H1 (cell line): ENCODE results near the gene ESRRB. TPM values are rescaled to one million over a fixed set of nuclear protein-coding genes. Genes with fewer than 3 reads are reported as not detected.

Experiments used
- CTCF ChIA-PET: fragments of 300-600 bp; sonication (Branson Sonifier 250); formaldehyde crosslinking; loops from one replicate; lab custom pipeline; 2021; ENCODE audit not compliant: partially characterized antibody; lab: Charles Lee
- POLR2A ChIA-PET: fragments of 300-600 bp; sonication (Branson Sonifier 250); formaldehyde crosslinking; loops from one replicate; lab custom pipeline; 2021; ENCODE audit warnings: inconsistent platforms; ENCODE audit not compliant: partially characterized antibody; lab: Charles Lee
- DNase-seq, 2 experiments: peaks; one replicate each; pipeline versions ENCODE4 v3.0.0 to v3.0.0-alpha.2; 2010 to 2022; ENCODE audit warnings: low spot score in 2 of 2, low read depth in 1 of 2, mixed read lengths in 1 of 2
- FAIRE-seq: peaks from 2 replicates; lab custom pipeline; 2011; peaks lifted over from hg19 to GRCh38; lab: Jason Lieb, UNC
- H2AFZ ChIP-seq: 2 replicates; pipeline ENCODE4 v1.8.1; 2012; ENCODE audit warnings: low read length, inconsistent platforms
- H2AK5ac ChIP-seq: 2 replicates; pipeline ENCODE4 v1.6.1; 2013; ENCODE audit warnings: low read depth, low read length
- H2BK120ac ChIP-seq: replicated peaks from 2 replicates; pipeline ENCODE3; 2013; ENCODE audit warnings: low read depth, low read length, inconsistent platforms
- H2BK12ac ChIP-seq: 2 replicates; pipeline ENCODE4 v1.6.1; 2013; ENCODE audit warnings: low read depth, low read length
- H2BK15ac ChIP-seq: 2 replicates; pipeline ENCODE4 v1.6.1; 2013; ENCODE audit warnings: low read length
- H2BK20ac ChIP-seq: 2 replicates; pipeline ENCODE4 v1.6.1; 2013; ENCODE audit warnings: low read length
- H2BK5ac ChIP-seq: 2 replicates; pipeline ENCODE4 v1.6.1; 2013; ENCODE audit warnings: low read depth, low read length
- H3K14ac ChIP-seq: 2 replicates; pipeline ENCODE4 v1.6.1; 2013; ENCODE audit warnings: inconsistent platforms; ENCODE audit not compliant: insufficient read length
- H3K18ac ChIP-seq: 2 replicates; pipeline ENCODE4 v1.6.1; 2013; ENCODE audit warnings: low read length; ENCODE audit errors: extremely low read depth
- H3K23ac ChIP-seq: 2 replicates; pipeline ENCODE4 v1.6.1; 2013; ENCODE audit warnings: inconsistent platforms; ENCODE audit not compliant: insufficient read length
- H3K23me2 ChIP-seq: 2 replicates; pipeline ENCODE4 v1.6.1; 2013; ENCODE audit warnings: low read depth, low read length
- H3K27ac ChIP-seq: 2 replicates; pipeline ENCODE4 v1.6.1; 2011; ENCODE audit warnings: low read depth, low read length, inconsistent platforms
- H3K27me3 ChIP-seq, 4 experiments: replicated peaks in 1 of 4; 1 replicate in 1 of 4; 2 replicates in 3 of 4; pipeline versions ENCODE4 v1.6.1 to v1.8.1; 2011 to 2013; ENCODE audit warnings: low read length in 3 of 4, mild to moderate bottlenecking in 3 of 4, inconsistent platforms in 2 of 4, mixed read lengths in 2 of 4, moderate library complexity in 1 of 4; ENCODE audit not compliant: control insufficient read depth in 3 of 4, insufficient read depth in 3 of 4; ENCODE audit errors: extremely low read depth in 1 of 4
- H3K36me3 ChIP-seq, 4 experiments: 2 replicates each; pipeline versions ENCODE4 v1.6.1 to v1.8.1; 2011 to 2013; ENCODE audit warnings: mild to moderate bottlenecking in 4 of 4, low read length in 3 of 4, moderate library complexity in 2 of 4, control low read depth in 1 of 4, inconsistent platforms in 1 of 4; ENCODE audit not compliant: insufficient read depth in 4 of 4, control insufficient read depth in 2 of 4
- H3K4ac ChIP-seq: replicated peaks from 2 replicates; pipeline ENCODE3; 2013; ENCODE audit warnings: low read length, low read depth, mixed read lengths, inconsistent platforms; ENCODE audit not compliant: insufficient read length
- H3K4me1 ChIP-seq, 4 experiments: replicated peaks in 1 of 4; 1 replicate in 1 of 4; 2 replicates in 3 of 4; pipeline versions ENCODE4 v1.6.1 to v1.8.1; 2011 to 2013; ENCODE audit warnings: low read length in 3 of 4, inconsistent platforms in 2 of 4, mixed read lengths in 1 of 4; ENCODE audit not compliant: insufficient read depth in 4 of 4, control insufficient read depth in 3 of 4
- H3K4me2 ChIP-seq, 2 experiments: 2 replicates each; pipeline versions ENCODE4 v1.6.1 to v1.8.1; 2011 to 2013; ENCODE audit warnings: low read depth in 2 of 2, low read length in 2 of 2, control low read depth in 1 of 2, inconsistent platforms in 1 of 2, mild to moderate bottlenecking in 1 of 2; ENCODE audit not compliant: insufficient read depth in 1 of 2
- H3K4me3 ChIP-seq, 4 experiments: fragments of 200-600, 300-600 bp in 1 of 4; sonication (generic), shearing (Covaris generic), sonication (Bioruptor Twin) in 1 of 4; 2 replicates each; pipeline versions ENCODE4 v1.5.1 to v1.8.1; 2011 to 2016; ENCODE audit warnings: low read length in 4 of 4, low read depth in 3 of 4, control low read depth in 2 of 4, inconsistent platforms in 2 of 4, mild to moderate bottlenecking in 2 of 4, mixed read lengths in 1 of 4, moderate library complexity in 1 of 4; ENCODE audit not compliant: insufficient read depth in 2 of 4; ENCODE audit errors: extremely low read depth in 1 of 4
- H3K56ac ChIP-seq: replicated peaks from 2 replicates; pipeline ENCODE3; 2013; ENCODE audit warnings: low read depth, mild to moderate bottlenecking, mixed read lengths, low read length, inconsistent platforms; ENCODE audit not compliant: insufficient read length
- H3K79me1 ChIP-seq: 2 replicates; pipeline ENCODE4 v1.6.1; 2013; ENCODE audit warnings: low read depth, low read length, control low read depth
- H3K79me2 ChIP-seq, 2 experiments: 2 replicates each; pipeline versions ENCODE4 v1.6.1 to v1.8.1; 2012 to 2013; ENCODE audit warnings: low read length in 2 of 2, mild to moderate bottlenecking in 2 of 2, inconsistent platforms in 1 of 2; ENCODE audit not compliant: insufficient read depth in 2 of 2, control insufficient read depth in 1 of 2
- H3K9ac ChIP-seq, 4 experiments: replicated peaks in 1 of 4; 1 replicate in 1 of 4; 2 replicates in 3 of 4; pipeline versions ENCODE4 v1.6.1 to v1.8.1; 2011 to 2013; ENCODE audit warnings: low read depth in 3 of 4, low read length in 3 of 4, control low read depth in 2 of 4, mild to moderate bottlenecking in 2 of 4, moderate library complexity in 2 of 4, inconsistent platforms in 1 of 4; ENCODE audit errors: extremely low read depth in 1 of 4
- H3K9me3 ChIP-seq, 2 experiments: 2 replicates each; pipeline versions ENCODE4 v1.6.1 to v1.8.1; 2012 to 2013; ENCODE audit warnings: mild to moderate bottlenecking in 2 of 2, moderate library complexity in 2 of 2, control low read depth in 1 of 2, inconsistent platforms in 1 of 2, low read depth in 1 of 2, low read length in 1 of 2, mixed read lengths in 1 of 2; ENCODE audit not compliant: insufficient read depth in 2 of 2
- H4K20me1 ChIP-seq, 2 experiments: replicated peaks in 1 of 2; 2 replicates each; pipeline versions ENCODE3 to v1.8.1; 2011 to 2013; ENCODE audit warnings: inconsistent platforms in 2 of 2, low read length in 2 of 2, mild to moderate bottlenecking in 1 of 2; ENCODE audit not compliant: insufficient read depth in 2 of 2, control insufficient read depth in 1 of 2
- H4K5ac ChIP-seq: 2 replicates; pipeline ENCODE4 v1.6.1; 2013; ENCODE audit warnings: low read length, low read depth, mixed read lengths, inconsistent platforms; ENCODE audit not compliant: insufficient read length
- H4K8ac ChIP-seq: 2 replicates; pipeline ENCODE4 v1.8.0; 2013; ENCODE audit warnings: mild to moderate bottlenecking, moderate library complexity, low read length, inconsistent platforms; ENCODE audit not compliant: insufficient read depth; ENCODE audit errors: extremely low read depth
- H4K91ac ChIP-seq: replicated peaks from 2 replicates; pipeline ENCODE3; 2013; ENCODE audit warnings: low read length, mixed read lengths, inconsistent platforms; ENCODE audit not compliant: insufficient read length
- RNF2 ChIP-seq: fragments of 200-900, 300-1000 bp; sonication (generic); IDR thresholded peaks from 2 replicates; pipeline ENCODE4 v1.7.1; 2016; ENCODE audit warnings: borderline replicate concordance, low read depth, mild to moderate bottlenecking, antibody characterized with exemption, low read length; ENCODE audit not compliant: poor library complexity, severe bottlenecking; ENCODE audit errors: missing control alignments
- SIN3A ChIP-seq, 2 experiments: IDR thresholded peaks in 1 of 2; conservative IDR thresholded peaks in 1 of 2; 2 replicates each; pipeline ENCODE4 v1.6.1; 2011 to 2012; ENCODE audit warnings: low read length in 2 of 2, improper control_type of control experiment in 1 of 2, low read depth in 1 of 2, mild to moderate bottlenecking in 1 of 2
- WGBS, 2 experiments: shearing (Covaris generic) in 1 of 2; methylation state at CpG; one replicate each; pipeline versions ENCODE4 v1.1.6 to v1.1.7; 2013 to 2015; ENCODE audit warnings: low lambda C conversion rate in 2 of 2, mixed read lengths in 2 of 2, inconsistent platforms in 1 of 2, low coverage in 1 of 2, missing lambda C conversion rate in 1 of 2; ENCODE audit not compliant: insufficient replicate concordance in 2 of 2, insufficient coverage in 1 of 2, insufficient read length in 1 of 2; ENCODE audit errors: extremely low coverage in 1 of 2, missing lambda C conversion rate in 1 of 2; 5-methylcytosine and 5-hydroxymethylcytosine counted together
- polyA plus RNA-seq, 7 experiments: library from polyadenylated mRNA; depleted of rRNA in 3 of 7; stranded (reverse) in 5 of 7; unstranded in 2 of 7; fragments of >200 nt in 5 of 7; fragments of 200-250 nt in 2 of 7; gene quantifications; 1 replicate in 5 of 7; 2 replicates in 1 of 7; 4 replicates in 1 of 7; pipeline versions ENCODE4 v1.2.1 to v1.2.3, GENCODE V29; 2011 to 2013; ENCODE audit warnings: missing spikeins in 2 of 7, mixed read lengths in 2 of 7
- total RNA-seq: library from RNA; stranded (reverse); fragmentation: NEBNext Ultra II Directional; extraction: Animal tissue kit (Norgen Biotek cat#: 25700); gene quantifications from 2 replicates; pipeline ENCODE4 v1.2.1, GENCODE V29; 2021

ESRRB gene
- total and polyA plus RNA-seq, 2 of the 8 experiments (the other 6 are each of a cell fraction or from before 2014, with no cell fraction given), result 0.29 to 0.45 TPM

- Histone ChIP-seq H4K5ac (no peak overlapping the region), H3K79me1 (no peaks in the 10 kb centered on the region), H2BK5ac (no peak overlapping the region), H3K4me2 (no peak overlapping the region), H2BK12ac (no peak overlapping the region), H3K27me3 (no peaks in the 10 kb centered on the region), H2BK15ac (no peak overlapping the region), H4K8ac (peak overlapping the region; percentile 29; the same call in 1 of the 2 replicates), H2BK120ac (no peak overlapping the region), H2AK5ac (no peak overlapping the region), H3K18ac (no peak overlapping the region), H3K56ac (no peak overlapping the region), H2AFZ (no peak overlapping the region), H3K36me3 (no peaks in the 10 kb centered on the region), H3K4ac (no peak overlapping the region), H3K79me2 (no peaks in the 10 kb centered on the region), H4K91ac (no peak overlapping the region), H3K4me1 (peaks cover 0 to 3% (median 2%) of the 10 kb centered on the region in 4 experiments; a peak in 4 of 7 replicates), H3K14ac (no peak overlapping the region), H3K23ac (no peak overlapping the region), H3K4me3 (no peak overlapping the region), H3K9me3 (peaks cover 0 to 5% of the 10 kb centered on the region in 2 experiments; a peak in 1 of 4 replicates), H3K23me2 (no peaks in the 10 kb centered on the region; the same call in 1 of the 2 replicates), H3K9ac (no peak overlapping the region), H3K27ac (no peak overlapping the region), H2BK20ac (no peak overlapping the region), H4K20me1 (no peaks in the 10 kb centered on the region)
- ChIA-PET CTCF (interaction anchor here (0.6 to 2.4 kb wide), 5 partner anchors 9 to 253 kb away, joined by 3 to 11 read pairs (median 4); no protein-coding TSS in a partner anchor), POLR2A (no interaction called here)
- no peak for FAIRE-seq
- 83% methylated on average over 7 of the region's 7 CpGs; no CpG with 5 or more reads in 1 of the 2 experiments for WGBS, 2 experiments
- no peak for TF ChIP-seq SIN3A (conservative IDR thresholded peaks at IDR 0.05 in 1 of 2, IDR thresholded peaks at IDR 0.05 in 1 of 2; ENCODE audit: low read depth in 1 of 2, low read length in 2 of 2)
- no peak for TF ChIP-seq RNF2
- DNase-seq, result no peak
Observed at GRCh38 chr14:76428611-76429010, 52.7 kb downstream of the ESRRB start.
